ENCODE data around the gene PGM5. TPM values are rescaled to one million over a fixed set of nuclear protein-coding genes. Genes with fewer than 3 reads are reported as not detected.

PGM5 gene
- total RNA-seq, 4 donors from 2014 or later: 502 to 719 (median 699) TPM

- Histone ChIP-seq H3K27me3 (no peaks in the 10 kb centered on the region), H3K4me3 (no peak overlapping the region), H3K27ac (peak overlapping the region; percentile 61 to 83 (median 73)), H3K9me3 (no peaks in the 10 kb centered on the region), H3K36me3 (peaks cover 0 to 13% of the 10 kb centered on the region in 2 donors), H3K4me1 (peaks cover 11 to 91% (median 23%) of the 10 kb centered on the region in 3 donors)
- peak; percentile 37 for ATAC-seq
- TF ChIP-seq EP300 (IDR thresholded peaks at IDR 0.05): no peak
- TF ChIP-seq, protein P1, sequence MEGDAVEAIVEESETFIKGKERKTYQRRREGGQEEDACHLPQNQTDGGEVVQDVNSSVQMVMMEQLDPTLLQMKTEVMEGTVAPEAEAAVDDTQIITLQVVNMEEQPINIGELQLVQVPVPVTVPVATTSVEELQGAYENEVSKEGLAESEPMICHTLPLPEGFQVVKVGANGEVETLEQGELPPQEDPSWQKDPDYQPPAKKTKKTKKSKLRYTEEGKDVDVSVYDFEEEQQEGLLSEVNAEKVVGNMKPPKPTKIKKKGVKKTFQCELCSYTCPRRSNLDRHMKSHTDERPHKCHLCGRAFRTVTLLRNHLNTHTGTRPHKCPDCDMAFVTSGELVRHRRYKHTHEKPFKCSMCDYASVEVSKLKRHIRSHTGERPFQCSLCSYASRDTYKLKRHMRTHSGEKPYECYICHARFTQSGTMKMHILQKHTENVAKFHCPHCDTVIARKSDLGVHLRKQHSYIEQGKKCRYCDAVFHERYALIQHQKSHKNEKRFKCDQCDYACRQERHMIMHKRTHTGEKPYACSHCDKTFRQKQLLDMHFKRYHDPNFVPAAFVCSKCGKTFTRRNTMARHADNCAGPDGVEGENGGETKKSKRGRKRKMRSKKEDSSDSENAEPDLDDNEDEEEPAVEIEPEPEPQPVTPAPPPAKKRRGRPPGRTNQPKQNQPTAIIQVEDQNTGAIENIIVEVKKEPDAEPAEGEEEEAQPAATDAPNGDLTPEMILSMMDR (IDR thresholded peaks at IDR 0.05): no peak
- no peak for TF ChIP-seq POLR2AphosphoS5 (IDR thresholded peaks at IDR 0.05)
- no peak for TF ChIP-seq POLR2A (IDR thresholded peaks at IDR 0.05)
Measured at GRCh38 chr9:68427216-68427977, 71.0 kb downstream of the PGM5 start.

DNA sequence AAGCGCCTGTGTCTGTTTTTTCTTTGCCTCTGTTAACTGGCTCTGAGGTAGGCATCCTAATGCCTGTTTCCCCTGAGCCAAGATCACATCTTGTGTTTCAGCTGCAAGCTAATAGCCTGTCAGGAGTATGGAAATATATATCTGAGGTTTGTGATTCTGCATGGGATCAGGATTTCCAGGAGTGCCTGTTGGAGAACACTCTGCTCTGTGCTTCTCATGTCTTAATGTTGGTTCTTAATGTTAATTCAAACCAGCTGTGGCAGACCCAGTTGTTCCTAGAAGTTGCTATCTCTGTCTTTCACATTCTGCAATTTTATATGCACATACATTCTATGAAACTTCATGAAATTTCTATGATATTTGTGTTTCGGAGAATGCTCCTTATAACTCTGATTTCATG is 72.1 kb downstream of the PGM5 start:
- H3K27ac ChIP-seq: peak overlapping the region; percentile 61 to 83 (median 73)
- H3K36me3 ChIP-seq: peaks cover 0 to 6% of the 10 kb centered on the region in 2 donors
- WGBS, 2 donors (ENCODE audit: low coverage in 1 of 2): 42 to 44% methylated on average over 2 of the region's 2 CpGs
- no peaks in the 10 kb centered on the region for H3K9me3 ChIP-seq
- peaks cover 11 to 98% (median 27%) of the 10 kb centered on the region in 3 donors for H3K4me1 ChIP-seq
- no peaks in the 10 kb centered on the region for H3K27me3 ChIP-seq
- no peak overlapping the region for H3K4me3 ChIP-seq
- TF ChIP-seq POLR2A (IDR thresholded peaks at IDR 0.05): no peak
- TF ChIP-seq, protein P1 (IDR thresholded peaks at IDR 0.05): no peak
- TF ChIP-seq POLR2AphosphoS5 (IDR thresholded peaks at IDR 0.05): no peak
- no peak for TF ChIP-seq EP300 (IDR thresholded peaks at IDR 0.05)
- ATAC-seq: no peak

- WGBS, 2 donors (ENCODE audit: low coverage in 1 of 2): 72 to 82% methylated on average over 1 to 2 of the region's 2 CpGs
- Histone ChIP-seq H3K27me3 (no peaks in the 10 kb centered on the region), H3K36me3 (peaks cover 0 to 2% of the 10 kb centered on the region in 2 donors), H3K27ac (peak overlapping the region; percentile 44 to 79 (median 60)), H3K4me1 (peaks cover 7 to 99% (median 28%) of the 10 kb centered on the region in 3 donors), H3K9me3 (no peaks in the 10 kb centered on the region), H3K4me3 (no peak overlapping the region)
- no peak for ATAC-seq
- no peak for TF ChIP-seq EP300 (IDR thresholded peaks at IDR 0.05)
- TF ChIP-seq POLR2AphosphoS5 (IDR thresholded peaks at IDR 0.05): no peak
- TF ChIP-seq, protein P1 (IDR thresholded peaks at IDR 0.05): no peak
- TF ChIP-seq POLR2A (IDR thresholded peaks at IDR 0.05): no peak
Measured at GRCh38 chr9:68429631-68430030, 73.2 kb downstream of the PGM5 start.

- Histone ChIP-seq H3K4me3 (no peak overlapping the region), H3K27me3 (no peaks in the 10 kb centered on the region), H3K4me1 (peaks cover 6 to 90% (median 21%) of the 10 kb centered on the region in 3 donors), H3K27ac (peak overlapping the region in 3 of 4 donors; percentile 56 to 79 (median 67)), H3K36me3 (peaks cover 0 to 2% of the 10 kb centered on the region in 2 donors), H3K9me3 (no peaks in the 10 kb centered on the region)
- TF ChIP-seq, protein P1 (IDR thresholded peaks at IDR 0.05): no peak
- TF ChIP-seq POLR2A (IDR thresholded peaks at IDR 0.05) (no peak), POLR2AphosphoS5 (IDR thresholded peaks at IDR 0.05) (no peak), EP300 (IDR thresholded peaks at IDR 0.05) (no peak)
- WGBS, 2 donors (ENCODE audit: low coverage in 1 of 2): 100% methylated on average over 1 of the region's 1 CpG; no CpG with 5 or more reads in 1 of the 2 donors
- no peak for ATAC-seq
Measured at GRCh38 chr9:68431307-68431706, 74.9 kb downstream of the PGM5 start.

Data from gastroesophageal sphincter (tissue), 4 donors.